ENCODE data around the gene CLIC4.
"Not testable (repeated sequence)": the region's sequence is repeated elsewhere in the genome, so short reads cannot be mapped to it uniquely, and the experiment has no call there.

The CLIC4 gene
- total RNA-seq = 15.1 to 72.6 reads per million in 2 experiments

DNA sequence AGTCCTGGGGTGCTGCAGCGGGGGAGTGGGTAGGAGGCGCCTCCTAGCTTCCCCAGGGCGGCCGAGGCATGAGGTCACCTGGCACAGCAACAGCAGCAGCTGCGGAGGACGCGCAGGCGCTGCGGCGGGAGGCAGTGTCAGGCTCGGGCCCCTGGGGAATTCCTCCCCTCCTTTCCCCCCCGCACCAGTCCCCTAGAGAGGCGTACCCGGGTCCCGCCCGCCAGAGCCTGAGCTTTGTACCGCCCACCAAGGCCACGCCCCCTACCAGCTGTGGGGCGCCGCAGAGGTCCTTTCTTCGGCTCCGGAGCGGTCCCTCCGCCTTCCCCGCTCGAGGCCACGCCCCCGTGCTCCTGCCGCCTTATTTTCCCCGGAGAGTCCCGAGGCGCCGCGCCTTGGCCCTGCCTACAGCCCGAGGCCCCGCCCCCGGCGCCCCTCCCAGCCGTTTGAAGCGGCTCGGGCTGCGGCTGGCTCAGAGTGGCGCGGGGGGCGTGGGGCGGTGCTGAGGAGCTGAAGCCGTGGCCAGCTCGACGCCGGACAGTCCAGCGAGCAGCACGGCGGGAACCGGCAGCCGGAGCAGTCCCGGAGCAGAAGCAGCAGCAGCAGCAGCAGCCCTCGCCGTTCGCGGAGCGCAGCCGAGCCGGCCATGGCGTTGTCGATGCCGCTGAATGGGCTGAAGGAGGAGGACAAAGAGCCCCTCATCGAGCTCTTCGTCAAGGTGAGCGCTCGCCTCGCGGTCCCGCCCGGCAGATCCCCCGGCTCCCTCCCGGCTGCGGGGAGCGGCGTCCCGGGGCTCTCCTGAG, at the start of gene CLIC4:
Gene CLIC4 (plus strand): TSS at position 537 of the 800 bp plus-strand sequence. CDS start 107 bp downstream, at position 644.
- peak; percentile 99 for DNase-seq (ENCODE audit: low read depth)

DNA sequence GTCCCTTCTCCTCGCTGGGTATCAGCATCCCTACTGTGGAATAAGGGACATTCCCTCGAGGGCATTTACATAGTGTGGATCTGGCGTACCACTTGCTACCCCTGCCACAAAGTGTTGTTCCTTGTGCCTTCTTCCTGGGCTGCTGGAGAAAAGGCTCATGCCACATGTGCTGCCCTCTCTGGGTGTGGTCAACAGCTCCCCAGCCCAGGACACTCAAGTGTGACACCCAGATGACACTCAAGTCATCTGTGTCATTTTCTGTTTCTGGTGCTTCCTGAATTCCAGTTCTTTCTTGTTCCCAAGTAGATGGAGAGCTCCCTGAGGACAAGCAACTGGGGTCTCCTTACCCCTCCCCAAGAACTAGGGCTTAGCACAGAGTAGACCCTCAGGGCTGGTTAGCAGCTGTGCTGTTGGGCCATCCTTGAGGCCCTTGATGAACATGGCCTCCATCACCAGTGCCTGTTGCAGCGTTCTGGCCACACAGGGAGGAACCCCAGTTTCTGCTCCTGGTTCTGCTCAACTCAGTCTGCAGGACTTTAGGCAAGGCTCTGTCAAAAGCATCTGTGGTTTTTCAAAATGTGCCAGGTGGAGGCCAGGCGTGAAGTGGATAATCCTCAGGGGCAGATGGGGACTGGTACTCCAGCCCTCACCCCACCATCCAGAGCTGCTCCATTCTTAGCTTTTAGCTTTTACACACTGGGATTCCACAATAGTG, 49.0 kb upstream of the CLIC4 start:
- no peak for DNase-seq (ENCODE audit: low read depth)

DNA sequence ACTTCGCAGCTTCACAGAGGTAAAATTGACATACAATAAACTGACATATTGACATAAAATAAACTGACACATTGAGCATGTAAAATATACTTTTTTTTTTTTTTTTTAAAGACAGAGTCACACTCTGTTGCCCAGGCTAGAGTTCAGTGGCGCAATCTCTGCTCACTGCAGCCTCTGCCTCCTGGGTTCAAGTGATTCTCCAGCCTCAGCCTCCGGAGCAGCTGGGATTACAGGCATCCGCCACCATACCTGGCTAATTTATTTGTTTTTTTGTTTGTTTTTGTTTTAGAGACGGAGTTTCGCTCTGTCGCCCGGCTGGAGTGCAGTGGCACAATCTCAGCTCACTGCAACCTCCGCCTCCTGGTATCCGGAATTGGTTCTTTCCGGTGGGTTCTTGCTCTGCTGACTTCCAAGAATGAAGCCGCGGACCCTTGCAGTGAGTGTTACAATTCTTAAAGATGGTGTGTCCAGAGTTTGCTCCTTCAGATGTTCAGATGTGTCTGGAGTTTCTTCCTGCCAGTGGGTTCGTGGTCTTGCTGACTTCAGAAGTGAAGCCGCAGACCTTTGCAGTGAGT, 48.4 kb upstream of the CLIC4 start:
- DNase-seq (ENCODE audit: low read depth) = no peak

DNA sequence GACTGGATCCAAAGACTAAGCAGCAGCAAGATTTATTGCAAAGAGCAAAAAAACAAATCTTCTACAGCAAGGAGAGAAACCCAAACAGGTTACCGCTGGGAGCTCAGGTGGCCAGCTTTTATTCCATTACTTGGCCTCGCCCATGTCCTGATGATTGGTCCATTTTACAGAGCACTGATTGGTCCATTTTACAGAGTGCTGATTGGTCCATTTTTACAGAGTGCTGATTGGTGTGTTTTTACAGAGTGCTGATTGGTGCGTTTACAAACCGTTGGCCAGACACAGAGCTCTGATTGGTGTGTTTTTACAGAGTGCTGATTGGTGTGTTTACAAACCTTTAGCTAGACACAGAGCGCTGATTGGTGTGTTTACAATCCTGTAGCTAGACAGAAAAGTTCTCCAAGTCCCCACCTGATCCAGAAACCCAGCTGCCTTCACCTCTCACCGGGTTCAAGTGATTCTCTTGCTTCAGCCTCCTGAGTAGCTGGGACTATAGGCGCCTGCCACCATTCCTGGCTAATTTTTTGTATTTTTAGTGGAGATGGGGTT, 47.7 kb upstream of the CLIC4 start:
- DNase-seq (ENCODE audit: low read depth) = not testable (repeated sequence)

DNA sequence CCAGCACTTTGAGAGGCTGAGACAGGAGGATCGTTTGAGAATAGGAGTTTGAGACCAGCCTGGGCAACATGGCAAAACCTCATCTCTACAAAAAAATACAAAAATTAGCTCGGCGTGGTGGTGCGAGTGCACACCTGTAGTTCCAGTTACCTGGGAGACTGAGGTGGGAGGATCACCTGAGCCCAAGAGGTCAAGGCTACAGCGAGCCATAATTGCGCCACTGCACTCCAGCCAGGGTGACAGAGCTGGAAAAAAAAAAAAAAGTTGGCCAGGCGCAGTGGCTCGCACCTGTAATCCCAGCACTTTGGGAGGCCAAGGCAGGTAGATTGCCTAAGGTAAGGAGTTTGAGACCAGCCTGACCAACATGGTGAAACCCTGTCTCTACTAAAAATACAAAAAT, 46.9 kb upstream of the CLIC4 start:
- not testable (repeated sequence) for DNase-seq (ENCODE audit: low read depth)

DNA sequence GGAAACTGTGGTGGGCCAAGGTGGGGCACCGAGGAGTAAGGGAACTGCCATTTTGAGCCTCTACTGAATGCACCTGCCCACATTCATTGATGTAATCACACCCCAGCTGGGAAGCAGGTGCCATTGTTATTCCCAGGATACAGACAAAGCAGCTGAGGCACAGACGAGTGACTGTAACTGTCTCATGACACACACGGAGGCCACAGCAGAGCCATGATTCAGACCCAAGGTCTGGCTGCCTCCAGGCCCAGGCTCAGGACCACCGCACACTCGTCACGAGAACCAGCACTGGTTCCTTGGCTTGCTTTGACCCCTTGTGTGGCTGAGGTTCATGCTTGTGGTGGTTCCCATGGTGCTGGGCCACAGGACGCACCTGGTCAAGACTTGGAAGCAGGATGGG, 45.6 kb upstream of the CLIC4 start:
- no peak for DNase-seq (ENCODE audit: low read depth)

DNA sequence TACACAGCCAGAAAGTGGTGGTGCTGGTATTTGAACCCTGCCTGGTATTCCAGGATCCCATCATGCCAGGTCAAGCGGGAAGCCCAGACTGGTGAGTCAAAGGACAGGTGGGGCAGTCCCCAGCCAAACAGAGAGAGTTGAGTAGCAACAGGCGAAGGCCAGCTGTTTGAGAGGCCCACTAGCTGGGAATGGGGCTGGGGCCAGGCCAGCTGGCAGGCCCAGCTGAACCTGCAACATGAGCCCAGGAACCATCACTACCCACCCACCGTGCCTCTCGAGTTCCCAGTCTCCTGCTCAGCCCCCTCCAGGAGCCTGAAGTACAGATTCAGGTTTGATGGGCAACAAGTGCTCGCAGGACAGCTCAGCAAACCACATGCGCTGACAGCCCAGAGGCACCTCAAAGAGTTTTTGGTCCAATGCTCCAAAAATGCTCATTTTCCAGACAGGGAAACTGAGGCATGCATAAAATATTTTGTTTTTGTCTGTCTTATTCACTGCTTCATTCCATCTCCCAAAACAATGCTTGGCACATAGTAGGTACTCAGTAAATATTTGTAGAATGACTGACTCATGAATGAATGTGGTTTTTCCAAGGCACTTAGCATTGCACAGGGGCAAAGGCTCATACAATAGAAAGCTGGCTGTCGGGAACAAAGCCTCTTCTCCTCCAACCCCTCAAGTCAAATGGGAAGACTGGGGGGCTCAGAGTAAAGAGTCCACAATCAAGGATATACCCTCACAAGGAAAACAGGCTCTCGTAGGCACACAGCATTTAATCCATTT, 42.5 kb upstream of the CLIC4 start:
- DNase-seq (ENCODE audit: low read depth) = no peak

DNA sequence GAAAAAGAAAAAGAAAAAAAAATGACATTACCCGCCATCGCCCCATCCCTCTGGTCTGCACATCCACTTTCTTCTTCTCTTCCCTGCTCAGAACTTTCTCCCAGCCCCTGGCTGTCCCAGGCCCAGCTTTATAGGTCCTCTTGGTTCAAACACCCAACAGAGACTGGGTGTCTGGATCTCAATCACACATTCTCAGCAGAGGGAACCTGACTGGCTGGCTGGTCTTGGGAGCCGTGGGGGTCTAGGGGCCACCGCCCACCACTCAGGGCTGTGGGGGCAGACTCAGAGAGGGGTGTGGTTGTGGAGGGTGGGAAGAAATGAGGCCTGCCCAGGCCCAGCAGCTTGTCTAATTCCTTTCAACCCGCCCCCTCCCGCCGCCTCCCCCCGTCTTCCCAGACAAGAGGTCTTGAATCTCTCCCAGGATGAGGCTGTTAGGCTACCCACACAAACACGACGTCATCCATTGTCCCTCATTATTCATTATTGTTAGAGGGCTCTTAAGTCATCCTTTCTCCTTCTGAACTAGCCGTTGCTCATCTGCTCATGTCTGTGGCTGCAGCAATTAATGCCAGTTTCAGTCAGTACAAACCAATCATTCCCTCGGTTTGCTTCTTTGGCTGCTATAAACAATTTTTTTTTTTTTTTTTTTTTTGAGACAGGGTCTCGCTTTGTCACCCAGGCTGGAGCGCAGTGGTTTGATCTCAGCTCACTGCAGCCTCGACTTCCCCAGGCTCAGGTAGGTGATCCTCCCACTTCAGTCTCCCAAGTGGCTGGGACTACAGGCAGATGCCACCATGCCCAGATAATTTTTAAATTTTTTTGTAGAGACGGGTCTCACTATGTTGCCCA, 40.6 kb upstream of the CLIC4 start:
- DNase-seq (ENCODE audit: low read depth) = no peak

DNA sequence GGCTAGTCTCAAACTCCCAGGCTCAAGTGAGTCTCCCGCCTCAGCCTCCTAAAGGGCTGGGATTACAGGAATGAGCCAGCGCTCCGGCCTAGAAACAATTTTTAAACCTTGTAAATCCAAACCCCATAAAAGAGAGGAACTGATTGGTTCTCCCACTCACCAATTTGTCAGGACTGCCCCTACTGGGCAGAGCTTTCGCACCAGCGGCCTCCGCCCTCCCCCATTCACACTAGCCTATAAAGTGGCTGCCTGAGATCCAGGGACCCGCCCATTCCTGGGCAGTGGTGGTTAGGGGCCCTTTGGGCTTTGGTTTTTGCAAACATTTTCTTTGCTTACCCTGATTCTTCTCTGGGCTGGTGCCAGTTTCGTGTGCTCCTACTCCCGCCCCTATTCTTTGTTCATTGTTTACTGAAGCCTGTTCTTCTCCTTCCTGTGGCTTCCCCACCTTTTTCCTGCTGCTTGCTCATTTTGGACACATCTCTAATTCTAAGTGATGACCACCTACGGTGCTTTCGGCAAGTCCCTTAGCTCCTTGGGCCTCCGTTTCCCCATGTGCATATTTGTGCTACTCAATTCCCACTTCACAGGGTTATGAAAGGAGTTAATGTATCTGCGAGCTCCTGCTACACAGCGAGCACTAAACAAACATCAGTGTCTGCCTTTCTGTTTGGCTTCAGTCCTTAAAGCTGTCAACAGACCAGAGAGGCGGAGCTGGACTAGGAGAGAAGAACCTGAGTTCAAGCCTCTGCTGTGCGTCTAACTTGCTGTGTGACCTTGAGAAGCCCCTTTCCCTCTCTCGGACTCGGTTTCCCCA, 39.8 kb upstream of the CLIC4 start:
- DNase-seq (ENCODE audit: low read depth) = no peak

DNA sequence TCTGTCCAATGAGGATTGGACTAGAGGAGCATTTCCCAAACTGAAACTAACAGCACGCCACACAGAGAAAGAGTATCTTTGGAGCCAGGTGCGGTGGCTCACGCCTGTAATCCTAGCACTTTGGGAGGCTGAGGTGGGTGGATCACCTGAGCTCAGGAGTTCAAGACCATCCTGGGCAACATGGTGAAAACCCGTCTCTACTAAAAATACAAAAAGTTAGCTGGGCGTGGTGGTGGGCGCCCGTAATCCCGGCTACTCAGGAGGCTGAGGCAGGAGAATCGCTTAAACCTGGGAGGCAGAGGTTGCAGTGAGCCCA, 39.2 kb upstream of the CLIC4 start:
- not testable (repeated sequence) for DNase-seq (ENCODE audit: low read depth)

DNA sequence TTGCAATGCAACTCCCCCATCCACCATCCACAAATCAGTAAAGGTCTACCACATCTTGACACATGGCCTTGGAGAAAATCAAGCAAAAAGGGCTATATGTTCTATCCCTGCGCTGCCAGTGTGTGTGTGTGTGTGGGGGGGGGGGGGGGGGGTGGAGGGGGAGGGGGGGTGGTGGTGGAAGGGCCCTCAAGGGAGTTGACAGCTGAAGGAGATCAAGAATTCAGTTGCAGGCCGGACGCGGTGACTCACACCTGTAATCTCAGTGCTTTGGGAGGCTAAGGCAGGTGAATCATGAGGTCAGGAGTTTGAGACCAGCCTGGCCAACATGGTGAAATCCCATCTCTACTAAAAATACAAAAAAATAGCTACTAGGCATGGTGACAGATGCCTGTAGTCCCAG, 37.6 kb upstream of the CLIC4 start:
- DNase-seq (ENCODE audit: low read depth) = no peak

DNA sequence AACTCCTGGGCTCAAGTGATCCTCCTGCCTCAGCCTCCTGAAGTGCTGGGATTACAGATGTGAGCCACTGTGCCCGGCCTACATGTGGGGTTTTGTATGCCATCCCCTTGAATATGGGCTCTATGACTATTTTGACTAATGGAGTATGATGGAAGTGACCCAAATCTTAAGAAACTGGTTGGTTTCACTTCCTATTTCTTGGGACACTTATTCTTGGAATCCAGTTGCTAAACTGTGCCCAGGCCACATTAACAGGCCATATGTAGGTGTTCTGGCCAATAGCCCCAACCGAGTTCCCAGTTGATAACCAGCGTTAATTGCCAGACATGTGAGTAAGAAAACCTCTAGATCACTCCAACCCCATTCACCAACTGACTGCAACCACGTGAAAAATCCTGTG, 36.3 kb upstream of the CLIC4 start:
- DNase-seq (ENCODE audit: low read depth) = no peak

DNA sequence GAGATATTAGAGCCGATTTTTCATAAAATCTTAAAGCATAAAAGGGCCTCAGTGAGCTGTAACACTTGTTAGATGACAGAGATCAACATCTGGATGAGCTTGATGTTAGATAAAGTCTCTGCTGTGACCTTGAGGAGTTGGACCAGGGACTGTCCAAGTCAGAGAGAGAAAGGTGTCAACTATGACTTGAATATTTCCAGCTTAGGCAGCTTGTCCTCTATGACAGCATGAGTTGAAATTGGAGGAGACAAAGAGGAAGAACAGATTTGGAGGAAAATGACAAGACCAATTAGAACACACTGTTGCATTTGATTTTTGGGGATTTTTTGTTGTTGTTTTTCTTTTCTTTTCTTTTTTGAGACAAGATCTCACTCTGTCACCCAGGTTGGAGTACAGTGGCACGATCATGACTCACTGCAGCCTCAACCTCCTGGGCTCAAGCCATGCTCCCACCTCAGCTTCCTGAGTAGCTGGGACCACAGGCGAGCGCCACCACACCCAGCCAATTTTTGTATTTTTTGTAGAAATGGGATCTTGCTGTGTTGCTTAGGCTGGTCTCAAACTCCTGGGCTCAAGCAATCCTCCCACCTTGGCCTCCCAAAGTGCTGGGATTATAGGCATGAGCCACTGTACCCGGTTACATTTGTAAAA, 35.3 kb upstream of the CLIC4 start:
- DNase-seq (ENCODE audit: low read depth) = no peak

DNA sequence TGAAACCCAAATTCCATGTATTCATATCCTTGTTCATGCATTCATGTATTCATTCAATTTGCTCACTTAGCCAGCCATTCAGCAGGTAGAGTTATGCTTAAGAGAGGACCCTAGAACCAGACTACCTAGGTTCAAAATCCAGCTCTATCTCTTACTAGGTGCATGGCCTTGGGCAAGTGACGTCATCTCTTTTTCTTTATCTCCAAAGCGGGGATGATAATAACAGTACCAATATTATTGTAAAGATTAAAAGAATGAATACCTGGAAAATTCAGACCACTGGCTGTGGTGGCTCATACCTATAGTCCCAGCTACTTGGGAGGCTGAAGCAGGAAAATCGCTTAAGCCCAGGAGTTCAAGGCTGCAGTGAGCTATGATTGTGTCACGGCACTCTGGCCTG, 33.9 kb upstream of the CLIC4 start:
- DNase-seq (ENCODE audit: low read depth) = no peak

DNA sequence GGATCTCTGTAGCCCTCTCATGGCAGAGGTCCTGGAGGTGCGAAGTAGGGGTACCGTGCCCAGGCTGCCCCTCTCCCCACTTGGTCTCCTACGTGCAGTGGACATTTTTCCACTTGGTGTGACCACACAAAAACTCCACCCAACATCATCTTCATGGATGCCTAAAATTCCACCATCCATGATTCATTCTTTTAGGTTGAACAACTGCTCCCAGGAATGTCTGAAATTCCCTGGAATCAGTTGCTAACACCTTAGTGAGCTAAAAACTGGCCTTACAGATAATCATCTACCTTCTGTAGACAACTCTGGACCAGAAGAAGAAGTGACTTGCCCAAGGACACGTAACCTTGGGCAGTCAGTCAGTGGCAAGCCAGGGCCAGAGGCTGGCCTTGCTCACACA, 32.1 kb upstream of the CLIC4 start:
- DNase-seq (ENCODE audit: low read depth) = no peak

DNA sequence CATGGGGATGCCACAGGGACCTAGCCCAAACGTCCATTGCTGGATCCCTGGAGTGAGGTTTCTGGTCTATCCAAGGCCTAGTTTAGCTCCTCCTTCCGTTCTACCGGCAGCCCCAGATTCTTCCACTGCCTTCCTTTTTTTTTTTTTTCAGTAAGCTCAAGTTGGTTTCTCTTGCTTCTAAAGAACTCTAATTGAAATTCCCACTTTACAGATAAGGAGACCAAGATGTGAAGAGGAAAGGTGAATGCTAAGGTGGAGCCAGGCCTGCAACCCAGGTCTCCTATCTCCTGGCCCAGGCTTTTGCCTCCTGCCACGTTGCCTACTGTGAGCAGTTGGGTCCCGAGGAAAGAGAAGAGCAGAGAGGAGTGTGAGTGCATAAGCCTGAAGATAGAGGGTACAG, 31.5 kb upstream of the CLIC4 start:
- no peak for DNase-seq (ENCODE audit: low read depth)

DNA sequence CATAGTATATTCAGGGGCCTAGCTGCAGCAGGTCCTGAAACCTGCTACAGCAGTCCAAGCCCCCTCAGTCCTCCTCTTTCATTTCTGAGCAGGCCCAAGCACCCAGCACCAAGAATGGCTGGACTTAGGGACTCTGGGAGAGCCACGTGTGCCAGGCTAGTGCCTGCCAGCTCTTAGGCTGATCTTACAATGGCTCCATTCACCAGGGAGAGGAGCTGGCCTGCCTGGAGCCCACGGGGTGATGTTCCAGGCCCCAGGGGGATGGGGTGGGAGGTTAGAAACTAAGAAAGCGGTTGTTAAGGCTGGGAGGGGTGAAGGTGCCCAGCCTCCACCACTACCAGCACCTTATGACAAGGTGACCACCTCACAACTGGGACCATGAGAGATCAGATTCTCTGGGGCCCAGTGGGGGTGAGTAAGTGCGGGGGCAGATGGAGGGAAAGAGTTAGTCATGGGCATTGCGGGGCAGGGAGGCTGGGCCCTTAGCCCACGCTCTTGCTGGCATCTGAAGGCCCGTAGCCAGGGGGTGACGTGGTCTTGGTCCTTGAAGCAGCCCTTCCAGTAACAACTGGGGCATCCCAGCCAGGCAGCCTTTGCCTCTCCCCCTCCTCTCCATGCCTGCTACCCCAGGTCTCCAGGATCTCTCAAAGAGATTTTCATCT, 30.3 kb upstream of the CLIC4 start:
- no peak for DNase-seq (ENCODE audit: low read depth)

DNA sequence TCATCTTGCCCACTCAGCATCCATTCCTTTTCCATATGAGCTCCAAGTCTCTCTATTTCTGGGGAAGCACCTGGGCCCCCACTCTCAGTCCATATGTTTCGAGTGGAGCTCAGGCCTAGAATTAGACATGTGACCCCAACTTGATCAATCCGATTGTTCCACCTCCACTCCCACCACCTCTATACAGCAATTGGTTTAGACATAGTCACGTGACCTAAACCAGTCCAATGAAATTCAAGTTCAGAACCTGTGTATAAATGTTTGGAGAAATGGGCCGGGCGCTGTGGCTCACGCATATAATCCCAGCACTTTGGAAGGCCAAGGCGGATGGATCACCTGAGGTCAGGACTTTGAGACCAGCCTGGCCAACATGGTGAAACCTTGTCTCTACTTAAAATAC, 29.6 kb upstream of the CLIC4 start:
- no peak for DNase-seq (ENCODE audit: low read depth)

Data from T follicular helper cell (primary cell).